HAP-1 (cell line): ENCODE data around the gene SERPINA6.
"Not testable (repeated sequence)": the region's sequence is repeated elsewhere in the genome, so short reads cannot be mapped to it uniquely, and the experiment has no call there.

Source experiments
- DNase-seq, 2 experiments: peaks; one replicate each; pipeline ENCODE4 v3.0.0-alpha.2; 2016 to 2020; ENCODE audit warnings: low spot score in 2 of 2
- H3K27me3 ChIP-seq: fragments of 250-450 bp; sonication (Bioruptor Pico); 2 replicates; pipeline ENCODE4 v1.5.1; 2020; ENCODE audit warnings: low read depth, mild to moderate bottlenecking, moderate library complexity
- H3K36me3 ChIP-seq: fragments of 250-450 bp; sonication (Bioruptor Pico); replicated peaks from 2 replicates; pipeline ENCODE4 v1.5.1; 2020; ENCODE audit warnings: mild to moderate bottlenecking
- H3K4me1 ChIP-seq: fragments of 250-450 bp; sonication (Bioruptor Pico); 2 replicates; pipeline ENCODE4 v1.5.1; 2020; ENCODE audit warnings: mild to moderate bottlenecking
- H3K4me3 ChIP-seq: fragments of 250-450 bp; sonication (Bioruptor Pico); 2 replicates; pipeline ENCODE4 v1.5.1; 2020; ENCODE audit warnings: mild to moderate bottlenecking, moderate library complexity
- H3K9me3 ChIP-seq: fragments of 250-450 bp; sonication (Bioruptor Pico); 2 replicates; pipeline ENCODE4 v1.5.1; 2020; ENCODE audit warnings: mild to moderate bottlenecking, moderate library complexity
- in situ Hi-C: fragments of 300-500 bp; cut with MboI; formaldehyde crosslinking; loops from 3 replicates; pipeline ENCODE4 v1.14.3; 2020; ENCODE audit warnings: low sequenced_read_pairs, inconsistent platforms, mixed read lengths

Gene SERPINA6

DNA sequence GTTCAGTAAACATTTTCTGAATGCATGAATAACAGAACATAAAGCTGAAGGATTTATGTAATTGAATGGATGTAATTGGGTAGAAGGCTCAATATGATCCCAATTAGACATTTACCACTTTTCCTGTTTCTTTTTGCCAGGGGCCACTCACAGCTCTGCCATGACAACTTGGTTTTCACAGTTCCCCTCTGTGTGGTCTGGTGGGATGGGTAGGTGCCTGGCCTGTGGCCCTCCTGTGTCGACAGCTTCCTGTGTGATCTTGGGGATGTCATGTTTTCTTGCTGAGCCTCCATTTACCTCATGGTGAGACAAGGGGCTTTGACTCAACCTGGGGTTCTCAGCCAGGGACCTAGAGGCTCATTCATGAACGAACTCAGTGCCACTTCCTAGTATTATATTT is 17.5 kb downstream of the SERPINA6 start:
- Histone ChIP-seq H3K4me3 (no peak overlapping the region), H3K27me3 (no peaks in the 10 kb centered on the region), H3K9me3 (0 out of 2 replicates have a peak, but pooled peaks cover 6% of the 10 kb centered on the region), H3K4me1 (no peaks in the 10 kb centered on the region), H3K36me3 (no peaks in the 10 kb centered on the region)
- in situ Hi-C loops: no loop called here
- no peak for DNase-seq

DNA sequence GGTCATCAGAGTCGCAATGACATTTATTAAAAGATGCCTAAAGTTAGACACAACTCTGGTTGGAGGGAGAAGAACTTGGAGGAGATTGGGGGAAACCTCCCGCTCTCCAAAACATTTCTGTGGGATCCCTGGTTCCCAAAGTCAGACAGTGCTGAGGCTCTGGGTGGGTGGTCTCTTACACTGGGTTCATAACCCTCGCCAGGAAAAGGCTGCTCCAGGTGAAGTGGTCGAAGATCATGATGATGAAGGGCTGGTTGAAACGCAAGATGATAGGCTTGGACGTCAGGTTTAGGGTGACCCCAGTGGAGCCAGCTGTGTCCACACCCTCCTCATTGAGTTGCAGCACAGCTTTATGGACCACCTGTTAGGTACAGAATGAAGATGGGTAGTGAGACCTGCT is 18.9 kb downstream of the SERPINA6 start:
- Histone ChIP-seq H3K4me1 (no peaks in the 10 kb centered on the region), H3K27me3 (no peaks in the 10 kb centered on the region), H3K9me3 (0 out of 2 replicates have a peak, but pooled peaks cover 10% of the 10 kb centered on the region), H3K4me3 (no peak overlapping the region), H3K36me3 (no peaks in the 10 kb centered on the region)
- in situ Hi-C loops: no loop called here
- no peak for DNase-seq

DNA sequence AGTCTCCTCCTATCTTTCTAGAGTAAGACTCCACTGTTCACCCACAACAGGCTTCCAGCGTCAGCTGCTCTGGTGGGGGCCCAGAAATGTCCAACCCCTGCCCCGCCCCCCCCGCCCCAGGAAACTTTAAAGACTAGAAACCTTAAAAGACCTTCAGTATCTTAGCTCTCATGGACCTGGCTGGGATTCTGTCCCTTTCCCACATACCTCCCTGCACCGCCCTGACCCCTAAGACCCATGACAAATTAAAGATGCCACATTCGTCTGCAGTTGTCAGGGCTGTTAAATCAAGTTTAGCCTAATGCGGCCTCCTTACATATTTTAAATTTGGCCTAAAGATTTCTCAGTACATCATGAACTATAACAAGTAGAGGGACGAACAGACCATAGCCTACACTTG is 20.0 kb downstream of the SERPINA6 start:
- in situ Hi-C loops: no loop called here
- no peak for DNase-seq
- no peaks in the 10 kb centered on the region for H3K27me3 ChIP-seq
- no peak overlapping the region for H3K4me3 ChIP-seq
- no peaks in the 10 kb centered on the region for H3K36me3 ChIP-seq
- peaks cover 10% of the 10 kb centered on the region; the same call in 1 of the 2 replicates for H3K9me3 ChIP-seq
- H3K4me1 ChIP-seq: peaks cover 4% of the 10 kb centered on the region

DNA sequence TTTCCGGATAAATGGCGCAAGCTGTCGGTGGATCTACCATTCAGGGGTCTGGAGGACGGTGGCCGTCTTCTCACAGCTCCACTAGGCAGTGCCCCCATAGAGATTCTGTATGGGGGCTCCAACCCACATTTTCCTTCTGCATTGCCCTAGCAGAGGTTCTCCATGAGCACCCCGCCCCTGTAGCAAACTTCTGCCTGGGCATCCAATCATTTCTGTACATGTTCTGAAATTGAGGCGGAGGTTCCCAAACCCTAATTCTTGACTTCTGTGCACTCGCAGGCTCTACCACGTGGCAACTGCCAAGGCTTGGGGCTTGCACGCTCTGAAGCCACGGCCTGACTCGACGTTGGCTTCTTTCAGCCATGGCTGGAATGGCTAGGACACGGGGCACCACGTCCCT is 25.0 kb downstream of the SERPINA6 start:
- in situ Hi-C loops: no loop called here
- no peak overlapping the region for H3K4me3 ChIP-seq
- H3K4me1 ChIP-seq: peaks cover 4% of the 10 kb centered on the region
- peaks cover 4% of the 10 kb centered on the region; the same call in 1 of the 2 replicates for H3K9me3 ChIP-seq
- DNase-seq: no peak
- H3K27me3 ChIP-seq: no peaks in the 10 kb centered on the region
- H3K36me3 ChIP-seq: no peaks in the 10 kb centered on the region

DNA sequence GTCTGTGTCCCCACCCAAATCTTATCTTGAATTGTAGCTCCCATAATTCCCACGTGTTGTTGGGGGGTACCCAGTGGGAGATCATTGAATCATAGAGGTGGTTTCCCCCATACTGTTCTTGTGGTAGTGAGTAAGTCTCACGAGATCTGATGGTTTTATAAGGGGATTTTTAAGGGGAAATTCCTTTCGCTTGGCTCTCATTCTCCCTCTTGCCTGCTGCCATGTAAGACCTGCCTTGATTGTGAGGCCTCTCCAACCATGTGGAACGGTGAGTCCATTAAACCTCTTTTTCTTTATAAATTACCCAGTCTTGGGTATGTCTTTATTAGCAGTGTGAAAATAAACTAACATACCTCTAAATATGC is 27.0 kb downstream of the SERPINA6 start:
- in situ Hi-C loops, DNase-seq: not testable (repeated sequence)

DNA sequence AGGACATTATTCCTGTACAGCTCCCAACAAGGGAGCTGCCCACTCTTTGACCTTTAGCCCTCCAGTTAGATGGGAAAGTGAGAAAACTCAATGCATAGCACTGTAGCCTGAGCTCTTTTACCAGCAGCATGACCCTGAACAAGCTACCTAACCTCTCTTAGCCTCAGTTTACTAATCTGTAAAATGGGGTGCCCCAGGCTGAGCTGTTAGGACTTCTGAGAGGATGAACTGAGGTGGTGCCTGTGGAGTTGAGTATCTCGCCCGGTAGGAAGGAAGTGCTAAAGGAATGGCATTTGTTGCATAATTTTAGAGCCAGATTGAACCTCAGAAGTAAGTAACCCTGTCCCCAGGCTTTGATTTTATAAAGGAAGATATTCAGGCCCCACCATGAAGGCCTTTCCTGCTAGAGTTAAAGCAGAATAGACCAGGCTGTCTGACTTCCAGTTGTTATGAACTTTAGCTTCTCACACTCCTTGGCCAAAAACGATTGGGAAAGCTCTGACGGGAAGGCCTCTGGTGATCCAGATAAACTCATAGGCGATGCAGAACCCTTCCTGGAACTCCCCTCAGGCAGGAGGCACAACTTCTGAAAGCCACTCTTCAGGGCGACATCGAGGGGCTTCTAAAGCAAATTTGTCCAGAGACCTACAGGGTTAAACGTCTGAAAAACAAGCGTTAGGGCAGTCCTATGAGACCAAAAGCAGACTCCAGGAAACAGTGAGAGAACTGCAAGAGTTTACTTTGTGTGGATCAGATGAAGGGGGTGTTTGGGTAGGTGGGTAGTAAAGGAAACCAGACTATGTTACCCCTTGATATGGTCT is 27.6 kb downstream of the SERPINA6 start:
- Histone ChIP-seq H3K4me1 (peaks cover 4% of the 10 kb centered on the region), H3K27me3 (no peaks in the 10 kb centered on the region), H3K36me3 (no peaks in the 10 kb centered on the region), H3K4me3 (no peak overlapping the region), H3K9me3 (peaks cover 4% of the 10 kb centered on the region; the same call in 1 of the 2 replicates)
- in situ Hi-C loops: no loop called here
- DNase-seq: no peak

More for the DNA sequence above, 27.0 kb downstream of the SERPINA6 start:
- H3K36me3 ChIP-seq, H3K4me3 ChIP-seq, H3K4me1 ChIP-seq, H3K27me3 ChIP-seq, H3K9me3 ChIP-seq: not testable (repeated sequence)

DNA sequence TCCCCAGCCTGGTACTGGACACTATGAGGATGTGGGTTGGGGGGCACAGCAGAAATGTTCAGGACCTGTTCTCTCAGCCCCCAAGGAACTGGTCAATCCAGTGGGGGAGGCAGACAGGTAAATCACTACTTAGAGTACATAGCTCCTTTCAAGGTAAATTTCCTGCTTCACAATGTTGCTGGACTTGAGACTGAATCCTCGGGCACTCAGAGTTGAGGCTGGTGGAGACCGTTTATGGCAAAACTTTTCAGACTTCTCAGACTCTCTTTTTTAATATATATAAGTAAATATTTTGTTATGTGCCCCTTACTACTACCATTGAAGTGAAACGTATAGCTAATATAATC is 29.6 kb downstream of the SERPINA6 start:
- in situ Hi-C loops: no loop called here
- no peaks in the 10 kb centered on the region for H3K36me3 ChIP-seq
- H3K4me1 ChIP-seq: peaks cover 4% of the 10 kb centered on the region
- no peak for DNase-seq
- no peaks in the 10 kb centered on the region; the same call in 1 of the 2 replicates for H3K9me3 ChIP-seq
- no peaks in the 10 kb centered on the region for H3K27me3 ChIP-seq
- H3K4me3 ChIP-seq: no peak overlapping the region

DNA sequence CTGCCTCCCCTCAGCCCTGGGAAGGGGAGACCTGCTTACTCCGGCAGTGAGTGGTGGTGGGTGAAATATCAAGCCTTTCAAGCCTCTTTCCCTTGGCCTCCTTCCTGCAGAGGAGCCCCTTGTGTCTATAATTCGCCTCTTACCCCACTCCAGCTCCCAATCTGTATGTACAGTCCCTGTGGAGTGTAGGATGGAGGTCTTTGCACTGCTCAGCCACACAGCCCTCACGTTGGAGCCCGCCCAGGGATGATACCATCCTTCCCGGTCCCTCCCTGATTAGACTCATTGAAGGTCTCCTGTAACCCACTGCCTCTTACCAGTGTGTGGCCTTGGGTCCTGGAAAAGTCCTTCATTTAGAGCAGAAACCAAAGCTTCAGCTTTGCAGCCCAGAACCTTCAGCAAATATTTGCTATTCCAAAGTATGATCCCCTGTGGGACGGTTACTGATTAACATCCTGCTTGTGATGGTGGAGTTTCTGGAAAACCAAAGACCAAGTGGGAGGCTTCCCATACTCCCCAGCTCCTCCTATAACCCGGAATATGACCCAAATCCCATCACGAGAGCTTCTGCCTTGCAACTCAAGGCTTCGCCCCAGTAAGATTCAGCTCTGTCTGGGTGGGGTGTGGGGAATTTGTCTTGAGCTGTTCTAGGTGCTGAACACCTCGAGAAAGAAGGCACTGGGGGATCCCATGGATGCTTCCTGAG is 30.1 kb downstream of the SERPINA6 start, which contains the start of gene SERPINA10:
SERPINA10 (minus strand) TSS at position 397 of the 706 bp plus-strand sequence. CDS start 2,675 bp downstream, outside the sequence.
- Histone ChIP-seq H3K4me3 (no peak within 1 kb of the TSS), H3K27me3 (no peaks in the 10 kb centered on the region), H3K4me1 (no peaks in the 10 kb centered on the region), H3K9me3 (no peaks in the 10 kb centered on the region), H3K36me3 (no peaks in the 10 kb centered on the region)
- DNase-seq: no peak
- in situ Hi-C loops: no loop called here

DNA sequence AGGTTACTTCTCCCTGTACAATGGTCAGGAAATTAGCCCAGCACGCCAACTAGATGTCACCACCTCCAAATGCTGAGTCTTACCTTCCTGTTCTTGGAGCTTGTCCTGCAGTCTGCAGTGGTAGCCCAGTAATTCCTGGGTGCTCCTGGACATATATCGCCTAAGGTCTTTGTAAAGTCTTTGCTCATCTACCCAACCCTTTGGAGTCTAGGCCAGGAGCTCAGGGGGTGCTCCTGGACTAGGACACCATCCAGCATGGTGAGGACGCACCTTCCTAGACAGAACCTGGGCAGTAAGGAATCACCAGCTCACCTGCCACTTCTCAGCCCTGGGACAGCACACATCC is 30.6 kb downstream of the SERPINA6 start:
- Histone ChIP-seq H3K4me3 (no peak overlapping the region), H3K36me3 (no peaks in the 10 kb centered on the region), H3K9me3 (no peaks in the 10 kb centered on the region), H3K27me3 (no peaks in the 10 kb centered on the region), H3K4me1 (no peaks in the 10 kb centered on the region)
- no peak for DNase-seq
- in situ Hi-C loops: no loop called here

DNA sequence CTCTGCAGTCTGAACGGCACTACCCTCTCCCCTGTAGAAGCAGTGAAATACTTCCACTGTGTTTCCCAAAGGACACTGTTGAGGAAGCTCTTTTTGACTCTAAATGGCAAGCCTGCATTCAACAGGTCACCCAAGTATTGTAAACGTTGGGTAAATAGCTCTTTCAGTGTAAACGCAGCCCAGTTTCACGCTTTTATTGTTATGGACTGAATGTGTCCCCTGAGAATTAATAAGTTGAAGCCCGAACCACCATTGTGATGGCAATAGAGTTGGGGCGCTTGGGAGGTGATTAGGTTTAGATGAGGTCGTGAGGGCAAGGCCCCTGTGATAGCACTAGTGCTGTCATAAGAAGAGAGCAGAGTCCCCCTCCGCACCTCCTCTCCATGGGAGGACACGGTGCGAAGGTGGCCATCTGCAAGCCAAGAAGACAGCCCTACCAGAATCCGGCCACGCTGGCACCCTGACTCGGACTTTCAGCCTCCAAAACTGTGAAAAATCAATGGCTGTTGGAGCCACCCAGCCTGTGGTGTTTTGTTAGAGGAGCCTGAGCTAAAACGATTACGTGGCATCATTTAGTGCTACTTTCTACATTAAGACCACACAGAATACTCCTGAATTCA is 31.1 kb downstream of the SERPINA6 start:
- H3K4me3 ChIP-seq: no peak overlapping the region
- no peaks in the 10 kb centered on the region for H3K36me3 ChIP-seq
- in situ Hi-C loops: no loop called here
- H3K4me1 ChIP-seq: no peaks in the 10 kb centered on the region
- no peak for DNase-seq
- no peaks in the 10 kb centered on the region for H3K27me3 ChIP-seq
- no peaks in the 10 kb centered on the region for H3K9me3 ChIP-seq

DNA sequence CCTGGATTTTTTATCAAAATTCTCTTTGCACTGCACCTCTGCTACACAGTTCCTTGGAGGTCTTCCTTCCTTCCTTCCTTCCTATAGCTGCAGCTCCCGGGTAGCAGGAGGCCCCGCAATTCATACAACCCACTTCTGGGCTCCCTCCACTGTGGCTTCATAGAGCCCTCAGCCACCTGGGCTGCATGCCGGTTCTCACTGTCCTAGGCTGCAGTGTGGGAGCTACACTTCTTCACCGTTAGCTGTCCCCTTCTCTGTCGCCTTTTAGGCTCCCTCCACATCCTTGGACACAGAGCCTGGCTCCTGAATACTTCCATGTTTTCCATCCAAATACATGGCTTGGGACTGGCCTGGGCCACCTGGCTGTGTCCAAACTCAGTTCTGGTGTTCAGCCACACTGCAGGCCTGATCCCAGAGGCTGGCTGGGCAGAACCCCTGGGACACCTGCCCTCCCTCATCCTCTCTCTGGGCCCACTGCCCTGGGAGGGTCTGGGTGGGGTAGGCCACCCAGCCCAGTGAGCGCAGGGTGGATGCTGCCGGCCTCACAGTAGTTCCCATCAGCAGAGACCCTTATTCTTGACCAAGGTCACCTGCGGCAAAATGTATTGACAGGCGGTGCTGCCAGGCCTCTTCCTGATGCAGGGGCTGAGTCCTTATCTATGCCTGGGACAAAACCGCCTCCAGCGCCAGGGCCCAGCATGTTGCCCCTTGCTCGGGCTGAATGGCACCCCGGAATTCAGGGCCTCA is 31.8 kb downstream of the SERPINA6 start:
- DNase-seq: no peak
- in situ Hi-C loops: no loop called here
- no peak overlapping the region for H3K4me3 ChIP-seq
- no peaks in the 10 kb centered on the region for H3K9me3 ChIP-seq
- no peaks in the 10 kb centered on the region for H3K4me1 ChIP-seq
- H3K36me3 ChIP-seq: no peaks in the 10 kb centered on the region
- no peaks in the 10 kb centered on the region for H3K27me3 ChIP-seq

DNA sequence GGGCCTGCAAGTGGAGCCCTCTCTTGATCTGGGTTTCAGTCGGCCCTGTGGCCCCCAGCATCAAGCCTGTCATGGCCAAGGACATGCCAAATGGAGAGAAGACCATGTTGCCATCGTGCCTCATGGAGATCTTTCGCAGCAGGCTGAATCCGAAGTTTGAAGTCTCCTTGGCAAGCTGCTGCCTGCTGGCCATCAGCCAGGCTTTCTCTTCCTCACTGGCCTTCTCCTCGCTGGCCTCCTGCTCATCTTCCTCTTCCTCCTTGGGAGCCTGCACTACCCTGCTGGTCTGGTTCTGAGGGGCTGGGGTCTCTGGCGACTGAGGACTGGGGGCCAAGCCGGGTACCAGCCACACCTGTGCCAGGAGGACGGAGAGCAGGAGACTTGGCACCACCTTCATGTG is 32.9 kb downstream of the SERPINA6 start:
- H3K4me3 ChIP-seq: no peak overlapping the region
- in situ Hi-C loops: no loop called here
- no peak for DNase-seq
- no peaks in the 10 kb centered on the region for H3K4me1 ChIP-seq
- H3K27me3 ChIP-seq: no peaks in the 10 kb centered on the region
- no peaks in the 10 kb centered on the region for H3K9me3 ChIP-seq
- no peaks in the 10 kb centered on the region for H3K36me3 ChIP-seq

DNA sequence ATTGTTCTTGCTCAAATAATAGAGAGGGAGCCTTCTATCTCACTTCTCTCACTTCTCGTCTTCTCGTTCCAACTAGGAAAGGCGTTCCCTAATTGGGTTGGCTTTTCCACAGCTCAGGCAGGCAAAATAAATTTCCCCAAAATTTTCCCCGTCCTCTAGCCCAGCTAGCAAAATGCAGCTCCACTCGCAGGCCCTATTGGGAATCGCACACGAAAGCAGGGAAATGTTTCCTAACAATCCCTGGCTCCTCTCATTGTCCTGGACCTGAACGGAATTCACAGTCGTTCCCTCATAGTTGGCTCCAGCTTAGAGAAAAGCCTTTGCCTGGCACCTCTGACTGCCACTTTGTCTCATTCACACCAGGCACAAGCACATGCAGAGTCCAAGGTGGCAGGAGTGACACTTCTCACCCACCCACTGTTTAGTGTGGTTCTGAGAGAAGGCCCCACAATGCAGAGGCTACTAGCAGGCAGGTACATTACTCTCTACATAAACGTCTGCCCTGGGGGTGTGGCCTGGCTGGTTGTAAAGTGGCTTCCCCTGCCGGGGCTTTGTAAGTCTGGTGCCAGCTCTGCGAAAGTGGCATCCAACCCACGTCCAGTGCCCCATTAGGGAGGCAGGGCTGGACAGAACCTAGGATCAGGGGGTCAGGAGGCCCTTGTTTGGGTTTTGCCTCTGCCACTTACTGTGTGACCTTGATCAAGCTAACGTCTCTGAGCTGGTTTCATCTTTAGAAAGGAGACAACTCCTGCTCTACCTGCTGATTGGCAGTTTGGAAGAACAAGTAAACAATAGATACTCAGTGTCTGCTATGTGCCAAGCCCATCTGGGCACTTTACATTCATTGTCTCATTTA is 34.3 kb downstream of the SERPINA6 start:
- Histone ChIP-seq H3K9me3 (no peaks in the 10 kb centered on the region), H3K4me1 (no peaks in the 10 kb centered on the region), H3K36me3 (no peaks in the 10 kb centered on the region), H3K4me3 (no peak overlapping the region), H3K27me3 (no peaks in the 10 kb centered on the region)
- no peak for DNase-seq
- in situ Hi-C loops: no loop called here
